Immature natural killer cell (primary cell): ENCODE results near the gene BHLHA9. TPM values are rescaled to one million over a fixed set of nuclear protein-coding genes. Genes with fewer than 3 reads are reported as not detected.

ENCODE experiments used
- DNase-seq, 3 donors: peaks; one replicate each; pipeline ENCODE4 v3.0.0; 2022; ENCODE audit warnings: mixed read lengths in 1 of 3
- H3K27ac Mint-ChIP-seq, 6 donors: one replicate each; pipeline ENCODE4 v1.8.0; 2020; ENCODE audit warnings: mixed read lengths in 6 of 6, mild to moderate bottlenecking in 5 of 6, inconsistent platforms in 4 of 6, moderate library complexity in 3 of 6
- H3K27me3 Mint-ChIP-seq, 3 donors: one replicate each; pipeline ENCODE4 v1.8.0; 2020 to 2021; ENCODE audit warnings: low read depth in 3 of 3, mild to moderate bottlenecking in 3 of 3, mixed read lengths in 3 of 3, moderate library complexity in 3 of 3, inconsistent platforms in 1 of 3
- H3K36me3 Mint-ChIP-seq, 3 donors: one replicate each; pipeline ENCODE4 v1.8.0; 2020; ENCODE audit warnings: mixed read lengths in 3 of 3, inconsistent platforms in 2 of 3, mild to moderate bottlenecking in 2 of 3
- H3K4me1 Mint-ChIP-seq, 2 donors: one replicate each; pipeline ENCODE4 v1.8.0; 2020; ENCODE audit warnings: inconsistent platforms in 2 of 2, mild to moderate bottlenecking in 2 of 2, mixed read lengths in 2 of 2, moderate library complexity in 1 of 2
- H3K4me3 Mint-ChIP-seq, 5 donors: one replicate each; pipeline ENCODE4 v1.8.0; 2020; ENCODE audit warnings: mild to moderate bottlenecking in 5 of 5, mixed read lengths in 5 of 5, inconsistent platforms in 3 of 5, moderate library complexity in 3 of 5
- H3K9me3 Mint-ChIP-seq, 6 donors: one replicate each; pipeline ENCODE4 v1.8.0; 2020; ENCODE audit warnings: mild to moderate bottlenecking in 6 of 6, mixed read lengths in 6 of 6, inconsistent platforms in 4 of 6, moderate library complexity in 3 of 6
- polyA plus RNA-seq, 3 donors: library from polyadenylated mRNA; unstranded; fragments of 300-500 nt; fragmentation: Illumina TruSeq; gene quantifications; one replicate each; pipeline ENCODE4 v1.2.3, GENCODE V29; 2021

The BHLHA9 gene
- polyA plus RNA-seq, 3 donors from 2014 or later: not detected

- Mint-ChIP-seq H3K4me1 (peaks cover 17 to 20% of the 10 kb centered on the region in 2 donors), H3K4me3 (no peak overlapping the region), H3K27me3 (peaks cover 6 to 17% (median 10%) of the 10 kb centered on the region in 3 donors)
Observed at GRCh38 chr17:1271030-1271423, 783 bp downstream of the BHLHA9 start.

GRCh38 chr17:1271441-1271840 is 1.2 kb downstream of the BHLHA9 start:
- Mint-ChIP-seq H3K27me3 (peaks cover 6 to 17% (median 10%) of the 10 kb centered on the region in 3 donors), H3K4me1 (peaks cover 20 to 22% of the 10 kb centered on the region in 2 donors), H3K4me3 (no peak overlapping the region), H3K9me3 (no peaks in the 10 kb centered on the region), H3K36me3 (no peaks in the 10 kb centered on the region), H3K27ac (no peak overlapping the region)
- DNase-seq: no peak

More at GRCh38 chr17:1271030-1271423, 783 bp downstream of the BHLHA9 start:
- Mint-ChIP-seq H3K9me3 (no peaks in the 10 kb centered on the region), H3K27ac (no peak overlapping the region), H3K36me3 (no peaks in the 10 kb centered on the region)
- DNase-seq: no peak

GRCh38 chr17:1272701-1273100 is 2.5 kb downstream of the BHLHA9 start:
- DNase-seq: no peak
- peak overlapping the region in 1 of 5 donors; percentile 20 for H3K4me3 Mint-ChIP-seq
- H3K36me3 Mint-ChIP-seq: no peaks in the 10 kb centered on the region
- H3K27me3 Mint-ChIP-seq: peaks cover 4 to 16% (median 10%) of the 10 kb centered on the region in 3 donors
- no peak overlapping the region for H3K27ac Mint-ChIP-seq
- peaks cover 14 to 17% of the 10 kb centered on the region in 2 donors for H3K4me1 Mint-ChIP-seq
- no peaks in the 10 kb centered on the region for H3K9me3 Mint-ChIP-seq

- Mint-ChIP-seq H3K27ac (no peak overlapping the region), H3K9me3 (no peaks in the 10 kb centered on the region), H3K36me3 (no peaks in the 10 kb centered on the region), H3K4me1 (peaks cover 11 to 13% of the 10 kb centered on the region in 2 donors), H3K4me3 (no peak overlapping the region), H3K27me3 (peaks cover 4 to 15% (median 11%) of the 10 kb centered on the region in 3 donors)
- DNase-seq: no peak
Observed at GRCh38 chr17:1273492-1274244, 3.4 kb downstream of the BHLHA9 start.

- peaks cover 6 to 9% of the 10 kb centered on the region in 2 donors for H3K4me1 Mint-ChIP-seq
- H3K27ac Mint-ChIP-seq: no peak overlapping the region
Observed at GRCh38 chr17:1274245-1274608, 4.0 kb downstream of the BHLHA9 start.

GRCh38 chr17:1275205-1275961 is 5.1 kb downstream of the BHLHA9 start:
- no peak for DNase-seq
- Mint-ChIP-seq H3K4me3 (no peak overlapping the region), H3K4me1 (peaks cover 6 to 9% of the 10 kb centered on the region in 2 donors), H3K36me3 (no peaks in the 10 kb centered on the region), H3K9me3 (no peaks in the 10 kb centered on the region), H3K27ac (peak overlapping the region in 2 of 6 donors; percentile 67 to 87), H3K27me3 (peaks cover 4 to 10% (median 5%) of the 10 kb centered on the region in 3 donors)

More at GRCh38 chr17:1274245-1274608, 4.0 kb downstream of the BHLHA9 start:
- Mint-ChIP-seq H3K9me3 (no peaks in the 10 kb centered on the region), H3K4me3 (no peak overlapping the region), H3K36me3 (no peaks in the 10 kb centered on the region), H3K27me3 (peaks cover 4 to 11% (median 11%) of the 10 kb centered on the region in 3 donors)
- no peak for DNase-seq

GRCh38 chr17:1275962-1276736 is 5.9 kb downstream of the BHLHA9 start:
- Mint-ChIP-seq H3K4me3 (peak overlapping the region in 2 of 5 donors; percentile 55 to 63), H3K36me3 (no peaks in the 10 kb centered on the region), H3K27me3 (peaks cover 4 to 10% (median 7%) of the 10 kb centered on the region in 3 donors), H3K4me1 (peaks cover 6 to 9% of the 10 kb centered on the region in 2 donors), H3K9me3 (no peaks in the 10 kb centered on the region), H3K27ac (no peak overlapping the region)
- DNase-seq: peak; percentile 68 to 73 (median 69)

- Mint-ChIP-seq H3K36me3 (no peaks in the 10 kb centered on the region), H3K27ac (no peak overlapping the region), H3K9me3 (no peaks in the 10 kb centered on the region), H3K27me3 (peaks cover 2 to 7% (median 4%) of the 10 kb centered on the region in 3 donors), H3K4me3 (no peak overlapping the region), H3K4me1 (peaks cover 7 to 12% of the 10 kb centered on the region in 2 donors)
- no peak for DNase-seq
Observed at GRCh38 chr17:1280652-1281051, 10.4 kb downstream of the BHLHA9 start.

- peak overlapping the region; percentile 18 to 51 (median 46) for H3K4me3 Mint-ChIP-seq
- peaks cover 46% of the 10 kb centered on the region in 2 donors for H3K4me1 Mint-ChIP-seq
- peaks cover 0 to 14% (median 11%) of the 10 kb centered on the region in 6 donors for H3K9me3 Mint-ChIP-seq
- H3K27ac Mint-ChIP-seq: peak overlapping the region; percentile 87 to 96 (median 90)
- peaks cover 14 to 27% (median 18%) of the 10 kb centered on the region in 3 donors for H3K27me3 Mint-ChIP-seq
- peaks cover 0 to 3% (median 0%) of the 10 kb centered on the region in 3 donors for H3K36me3 Mint-ChIP-seq
- DNase-seq: peak; percentile 49 to 63 (median 57)
Observed at GRCh38 chr17:1286379-1287106, 16.3 kb downstream of the BHLHA9 start.

GRCh38 chr17:1289695-1290094 is 19.5 kb downstream of the BHLHA9 start:
- Mint-ChIP-seq H3K36me3 (peaks cover 3 to 9% (median 4%) of the 10 kb centered on the region in 3 donors), H3K9me3 (peaks cover 0 to 14% (median 11%) of the 10 kb centered on the region in 6 donors), H3K27ac (peak overlapping the region in 4 of 6 donors; percentile 16 to 65 (median 26)), H3K27me3 (peaks cover 33 to 47% (median 34%) of the 10 kb centered on the region in 3 donors), H3K4me3 (peak overlapping the region in 4 of 5 donors; percentile 14 to 52 (median 28)), H3K4me1 (peaks cover 73 to 76% of the 10 kb centered on the region in 2 donors)
- DNase-seq: no peak

GRCh38 chr17:1290676-1291075 is 20.4 kb downstream of the BHLHA9 start:
- peaks cover 32 to 50% (median 36%) of the 10 kb centered on the region in 3 donors for H3K27me3 Mint-ChIP-seq
- DNase-seq: no peak
- peak overlapping the region in 1 of 6 donors; percentile 62 for H3K27ac Mint-ChIP-seq
- peaks cover 0 to 14% (median 11%) of the 10 kb centered on the region in 6 donors for H3K9me3 Mint-ChIP-seq
- no peak overlapping the region for H3K4me3 Mint-ChIP-seq
- peaks cover 81 to 84% of the 10 kb centered on the region in 2 donors for H3K4me1 Mint-ChIP-seq
- H3K36me3 Mint-ChIP-seq: peaks cover 3 to 9% (median 4%) of the 10 kb centered on the region in 3 donors

- peaks cover 0 to 9% (median 4%) of the 10 kb centered on the region in 3 donors for H3K36me3 Mint-ChIP-seq
- peaks cover 24 to 47% (median 32%) of the 10 kb centered on the region in 3 donors for H3K27me3 Mint-ChIP-seq
- H3K27ac Mint-ChIP-seq: peak overlapping the region; percentile 88 to 96 (median 94)
- H3K4me3 Mint-ChIP-seq: peak overlapping the region; percentile 69 to 77 (median 75)
- peaks cover 83% of the 10 kb centered on the region in 2 donors for H3K4me1 Mint-ChIP-seq
- H3K9me3 Mint-ChIP-seq: no peaks in the 10 kb centered on the region
- DNase-seq: peak; percentile 96 to 97 (median 96)
Observed at GRCh38 chr17:1294157-1294717, 24.0 kb downstream of the BHLHA9 start.
